Measurements from ENCODE around the gene NAALADL2. TPM values are rescaled to one million over a fixed set of nuclear protein-coding genes. Genes with fewer than 3 reads are reported as not detected.

NAALADL2 gene
- total RNA-seq, 4 donors from 2014 or later = 0.85 to 6.3 (median 1.6) TPM

DNA sequence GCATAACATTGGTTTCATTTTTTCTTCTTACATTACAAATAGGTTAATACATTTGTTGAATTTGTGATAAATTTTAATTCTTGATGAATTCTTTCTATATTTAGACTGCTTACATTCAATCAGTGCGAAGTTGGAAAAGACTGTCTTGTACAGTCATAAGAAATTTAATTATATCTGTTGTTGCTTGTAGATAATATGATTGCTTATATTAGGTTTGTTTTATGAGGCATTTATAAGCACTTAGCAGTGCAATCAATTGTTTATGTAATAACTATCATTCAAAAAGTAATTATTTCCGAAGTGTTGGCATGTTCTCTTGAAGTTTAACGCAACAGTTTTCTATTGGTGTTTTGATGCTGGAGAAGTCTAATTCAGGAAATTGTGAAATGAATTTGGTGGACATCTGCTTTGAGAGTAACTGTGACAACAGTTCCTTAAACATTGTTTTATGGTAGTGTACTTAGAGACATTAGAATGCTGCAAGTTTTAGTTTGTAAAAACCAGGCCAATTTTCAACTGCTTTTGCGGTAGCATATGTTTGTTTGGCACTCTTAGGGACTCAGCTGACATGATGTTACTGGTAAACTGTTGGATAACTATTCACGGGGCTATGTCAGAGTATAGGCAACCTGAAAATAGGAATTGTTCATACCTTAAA is 99.7 kb downstream of the NAALADL2 start:
- no peak for DNase-seq
- no peak overlapping the region for H3K27ac ChIP-seq
- peaks cover 0 to 18% (median 0%) of the 10 kb centered on the region in 3 donors for H3K4me1 ChIP-seq
- no peaks in the 10 kb centered on the region for H3K9me3 ChIP-seq
- no peaks in the 10 kb centered on the region for H3K27me3 ChIP-seq
- no peak for TF ChIP-seq POLR2A (IDR thresholded peaks at IDR 0.05)
- TF ChIP-seq, protein P1, sequence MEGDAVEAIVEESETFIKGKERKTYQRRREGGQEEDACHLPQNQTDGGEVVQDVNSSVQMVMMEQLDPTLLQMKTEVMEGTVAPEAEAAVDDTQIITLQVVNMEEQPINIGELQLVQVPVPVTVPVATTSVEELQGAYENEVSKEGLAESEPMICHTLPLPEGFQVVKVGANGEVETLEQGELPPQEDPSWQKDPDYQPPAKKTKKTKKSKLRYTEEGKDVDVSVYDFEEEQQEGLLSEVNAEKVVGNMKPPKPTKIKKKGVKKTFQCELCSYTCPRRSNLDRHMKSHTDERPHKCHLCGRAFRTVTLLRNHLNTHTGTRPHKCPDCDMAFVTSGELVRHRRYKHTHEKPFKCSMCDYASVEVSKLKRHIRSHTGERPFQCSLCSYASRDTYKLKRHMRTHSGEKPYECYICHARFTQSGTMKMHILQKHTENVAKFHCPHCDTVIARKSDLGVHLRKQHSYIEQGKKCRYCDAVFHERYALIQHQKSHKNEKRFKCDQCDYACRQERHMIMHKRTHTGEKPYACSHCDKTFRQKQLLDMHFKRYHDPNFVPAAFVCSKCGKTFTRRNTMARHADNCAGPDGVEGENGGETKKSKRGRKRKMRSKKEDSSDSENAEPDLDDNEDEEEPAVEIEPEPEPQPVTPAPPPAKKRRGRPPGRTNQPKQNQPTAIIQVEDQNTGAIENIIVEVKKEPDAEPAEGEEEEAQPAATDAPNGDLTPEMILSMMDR (IDR thresholded peaks at IDR 0.05) = no peak
- H3K36me3 ChIP-seq = no peaks in the 10 kb centered on the region
- no peak overlapping the region for H3K4me3 ChIP-seq
- intact Hi-C loops (cut with DNase I) = no loop called here
- 60 to 65% methylated on average over 5 of the region's 5 CpGs for WGBS, 2 donors

DNA sequence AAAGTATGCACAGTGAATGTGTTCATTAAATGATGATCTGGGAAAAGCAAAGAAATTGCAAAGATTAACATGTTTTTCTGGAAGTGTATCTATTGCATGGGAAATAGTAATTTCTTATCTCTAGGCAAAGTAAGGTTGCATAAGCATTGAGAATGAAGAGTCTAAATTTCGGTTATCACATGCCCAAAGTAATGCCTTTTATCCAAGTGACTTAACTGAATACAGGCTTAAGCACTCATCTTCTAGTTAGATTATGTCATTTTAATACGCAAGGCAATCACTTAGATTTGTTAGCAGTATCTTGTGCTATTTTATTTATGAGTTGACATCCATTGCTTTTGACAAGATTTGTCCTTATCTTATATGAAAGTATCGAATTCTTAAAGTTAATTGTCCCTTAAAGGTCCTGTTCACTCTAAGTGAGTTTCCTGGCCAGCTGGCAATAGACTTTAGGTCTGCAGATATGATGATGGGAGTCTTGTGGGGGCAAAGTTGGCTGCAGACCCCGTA is 100.5 kb downstream of the NAALADL2 start:
- no peak for DNase-seq
- Histone ChIP-seq H3K4me1 (peaks cover 0 to 18% (median 0%) of the 10 kb centered on the region in 3 donors), H3K36me3 (no peaks in the 10 kb centered on the region), H3K9me3 (no peaks in the 10 kb centered on the region), H3K27me3 (no peaks in the 10 kb centered on the region), H3K27ac (no peak overlapping the region), H3K4me3 (no peak overlapping the region)
- no peak for TF ChIP-seq POLR2A (IDR thresholded peaks at IDR 0.05)
- TF ChIP-seq, protein P1 (IDR thresholded peaks at IDR 0.05) = no peak
- 75 to 77% methylated on average over 4 of the region's 4 CpGs for WGBS, 2 donors
- intact Hi-C loops (cut with DNase I) = no loop called here

DNA sequence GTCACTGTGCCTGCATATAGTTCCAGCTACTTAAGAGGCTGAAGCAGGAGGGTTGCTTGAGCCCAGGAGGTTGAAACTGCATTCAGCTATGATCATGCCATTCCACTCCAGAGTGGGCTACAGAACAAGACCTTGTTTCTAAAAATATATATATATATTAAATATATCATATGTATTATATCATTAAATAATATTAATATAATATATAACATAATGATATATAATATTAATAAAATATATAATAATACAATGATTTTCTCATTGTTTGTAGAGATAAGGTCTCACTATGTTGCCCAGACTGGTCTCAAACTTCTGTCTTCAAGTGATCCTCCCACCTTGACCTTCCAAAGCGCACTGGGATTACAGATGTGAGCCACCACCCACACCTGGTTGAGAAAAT is 101.8 kb downstream of the NAALADL2 start:
- intact Hi-C loops (cut with DNase I) = no loop called here
- no peak for TF ChIP-seq POLR2A (IDR thresholded peaks at IDR 0.05)
- TF ChIP-seq, protein P1 (IDR thresholded peaks at IDR 0.05) = no peak
- no peak overlapping the region for H3K4me3 ChIP-seq
- no peak overlapping the region for H3K27ac ChIP-seq
- DNase-seq = no peak
- no peaks in the 10 kb centered on the region for H3K36me3 ChIP-seq
- no peaks in the 10 kb centered on the region for H3K27me3 ChIP-seq
- no peaks in the 10 kb centered on the region for H3K9me3 ChIP-seq
- H3K4me1 ChIP-seq = peaks cover 0 to 12% (median 0%) of the 10 kb centered on the region in 3 donors
- WGBS, 2 donors = 89 to 92% methylated on average over 1 of the region's 1 CpG

DNA sequence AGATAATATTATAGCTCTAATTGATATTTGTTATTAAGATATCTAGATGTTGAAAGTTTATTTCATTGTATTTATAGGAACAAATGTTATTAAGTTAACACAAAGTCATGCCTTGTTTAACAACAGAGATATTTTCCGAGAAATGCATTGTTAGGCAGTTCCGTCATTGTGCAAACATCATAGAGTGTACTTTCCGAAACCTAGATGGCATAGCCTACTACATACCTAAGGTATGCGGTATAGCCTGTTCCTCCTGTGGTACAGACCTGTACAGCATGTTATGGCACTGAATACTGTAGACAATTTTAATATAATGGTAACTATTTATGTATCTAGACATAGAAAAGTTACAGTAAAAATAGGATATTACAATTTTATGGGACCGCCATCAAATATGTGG is 114.3 kb downstream of the NAALADL2 start:
- H3K4me1 ChIP-seq = no peaks in the 10 kb centered on the region
- TF ChIP-seq, protein P1 (IDR thresholded peaks at IDR 0.05) = no peak
- no peak for TF ChIP-seq POLR2A (IDR thresholded peaks at IDR 0.05)
- WGBS, 2 donors = 54 to 72% methylated on average over 5 of the region's 5 CpGs
- H3K27me3 ChIP-seq = no peaks in the 10 kb centered on the region
- DNase-seq = no peak
- no peak overlapping the region for H3K4me3 ChIP-seq
- H3K9me3 ChIP-seq = peaks cover 0 to 5% (median 0%) of the 10 kb centered on the region in 3 donors
- H3K36me3 ChIP-seq = no peaks in the 10 kb centered on the region
- intact Hi-C loops (cut with DNase I) = no loop called here
- no peak overlapping the region for H3K27ac ChIP-seq

DNA sequence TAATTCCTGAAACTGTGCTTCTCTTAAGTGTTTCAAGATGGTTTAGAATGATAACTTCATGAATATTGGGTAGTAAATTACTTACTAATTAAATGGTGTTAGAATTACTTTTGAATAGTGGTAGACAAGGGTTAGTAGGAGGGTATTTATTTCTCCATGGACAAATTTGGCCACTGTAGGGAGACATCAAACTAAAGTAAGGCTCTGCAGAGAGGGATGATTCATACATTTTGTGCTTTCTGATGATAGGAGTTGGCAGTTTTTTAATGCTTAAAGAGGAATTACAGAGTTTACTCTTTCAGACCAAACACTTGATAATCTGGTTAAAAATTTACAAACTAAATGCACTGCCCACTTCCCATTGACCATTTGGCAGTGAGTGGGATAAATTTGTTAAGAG is 127.6 kb downstream of the NAALADL2 start:
- Histone ChIP-seq H3K9me3 (no peaks in the 10 kb centered on the region), H3K4me3 (no peak overlapping the region), H3K27ac (no peak overlapping the region), H3K27me3 (no peaks in the 10 kb centered on the region), H3K4me1 (no peaks in the 10 kb centered on the region), H3K36me3 (no peaks in the 10 kb centered on the region)
- intact Hi-C loops (cut with DNase I) = no loop called here
- no peak for DNase-seq
- no peak for TF ChIP-seq POLR2A (IDR thresholded peaks at IDR 0.05)
- TF ChIP-seq, protein P1 (IDR thresholded peaks at IDR 0.05) = no peak
